Stimulated activated effector memory CD8-positive, alpha-beta T cell treated with anti-CD3 and anti-CD28 coated beads, Interleukin-12 subunit alpha, Interleukin-12 subunit beta, amount 100 ng/mL, for 72 hours (primary cell): ENCODE results near the gene CUZD1.
"Not testable (repeated sequence)": the region's sequence is repeated elsewhere in the genome, so short reads cannot be mapped to it uniquely, and the experiment has no call there.

ENCODE experiments used
- ATAC-seq: fragments of 150-1000 bp; cut with Tn5 transposase; 2 replicates; pipeline ENCODE4 v1.10.0; 2021
- DNase-seq, 2 donors: peaks; one replicate each; pipeline ENCODE4 v3.0.0; 2021 to 2022; ENCODE audit warnings: low spot score in 2 of 2
- H3K27ac Mint-ChIP-seq: one replicate; pipeline ENCODE4 v1.8.0; 2022; ENCODE audit warnings: mild to moderate bottlenecking, mixed read lengths
- H3K36me3 Mint-ChIP-seq: one replicate; pipeline ENCODE4 v1.8.0; 2022; ENCODE audit warnings: mild to moderate bottlenecking, mixed read lengths
- H3K4me1 Mint-ChIP-seq: one replicate; pipeline ENCODE4 v1.8.0; 2022; ENCODE audit warnings: mixed read lengths
- H3K4me3 Mint-ChIP-seq: one replicate; pipeline ENCODE4 v1.8.0; 2022; ENCODE audit warnings: mild to moderate bottlenecking, mixed read lengths
- H3K9me3 Mint-ChIP-seq: one replicate; pipeline ENCODE4 v1.8.0; 2022; ENCODE audit warnings: mixed read lengths

The CUZD1 gene, protein sequence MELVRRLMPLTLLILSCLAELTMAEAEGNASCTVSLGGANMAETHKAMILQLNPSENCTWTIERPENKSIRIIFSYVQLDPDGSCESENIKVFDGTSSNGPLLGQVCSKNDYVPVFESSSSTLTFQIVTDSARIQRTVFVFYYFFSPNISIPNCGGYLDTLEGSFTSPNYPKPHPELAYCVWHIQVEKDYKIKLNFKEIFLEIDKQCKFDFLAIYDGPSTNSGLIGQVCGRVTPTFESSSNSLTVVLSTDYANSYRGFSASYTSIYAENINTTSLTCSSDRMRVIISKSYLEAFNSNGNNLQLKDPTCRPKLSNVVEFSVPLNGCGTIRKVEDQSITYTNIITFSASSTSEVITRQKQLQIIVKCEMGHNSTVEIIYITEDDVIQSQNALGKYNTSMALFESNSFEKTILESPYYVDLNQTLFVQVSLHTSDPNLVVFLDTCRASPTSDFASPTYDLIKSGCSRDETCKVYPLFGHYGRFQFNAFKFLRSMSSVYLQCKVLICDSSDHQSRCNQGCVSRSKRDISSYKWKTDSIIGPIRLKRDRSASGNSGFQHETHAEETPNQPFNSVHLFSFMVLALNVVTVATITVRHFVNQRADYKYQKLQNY

DNA sequence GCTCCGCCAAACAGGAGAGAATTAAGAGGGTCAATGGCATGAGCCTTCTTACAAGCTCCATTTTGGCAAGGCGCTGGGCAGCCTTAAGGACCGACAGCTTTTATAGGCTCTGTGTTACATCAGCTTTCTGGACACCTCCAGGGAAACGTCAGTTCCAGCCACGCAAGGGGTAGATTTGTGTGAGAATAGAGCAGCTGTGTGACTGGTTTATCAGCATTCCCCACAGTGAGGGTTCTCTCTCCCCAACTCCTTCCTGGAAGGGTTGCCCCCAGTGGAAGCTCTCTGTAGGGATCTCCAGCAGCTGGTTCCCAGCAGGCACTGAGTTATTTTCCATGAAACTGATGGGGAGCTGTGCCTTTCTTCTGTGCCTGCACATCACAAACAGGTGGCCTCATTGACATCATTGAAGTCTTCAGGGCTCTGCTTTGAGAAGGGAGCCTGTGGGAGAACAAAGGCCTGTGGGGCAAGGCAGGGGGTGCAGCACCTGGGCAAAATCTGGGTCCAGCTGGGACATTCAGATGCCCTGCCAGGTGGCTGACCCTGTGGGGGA lies at the start of gene CUZD1:
Gene CUZD1, minus strand, starts transcription at position 75 of the 550 bp plus-strand sequence. Its CDS starts 14 bp downstream, at position 61.
- Mint-ChIP-seq H3K27ac (peak within 1 kb of the TSS; percentile 8), H3K4me1 (peaks cover 8% of the 10 kb centered on the region), H3K4me3 (no peak within 1 kb of the TSS), H3K9me3 (peaks cover 2% of the 10 kb centered on the region), H3K36me3 (peaks cover 37% of the 10 kb centered on the region)
- ATAC-seq (no peak), DNase-seq (no peak)

- Mint-ChIP-seq H3K4me1 (no peaks in the 10 kb centered on the region), H3K9me3 (no peaks in the 10 kb centered on the region), H3K36me3 (no peaks in the 10 kb centered on the region), H3K4me3 (no peak overlapping the region), H3K27ac (no peak overlapping the region)
- ATAC-seq (no peak), DNase-seq (no peak)
Measured at GRCh38 chr10:122894261-122894944, 48.7 kb upstream of the CUZD1 start.

DNA sequence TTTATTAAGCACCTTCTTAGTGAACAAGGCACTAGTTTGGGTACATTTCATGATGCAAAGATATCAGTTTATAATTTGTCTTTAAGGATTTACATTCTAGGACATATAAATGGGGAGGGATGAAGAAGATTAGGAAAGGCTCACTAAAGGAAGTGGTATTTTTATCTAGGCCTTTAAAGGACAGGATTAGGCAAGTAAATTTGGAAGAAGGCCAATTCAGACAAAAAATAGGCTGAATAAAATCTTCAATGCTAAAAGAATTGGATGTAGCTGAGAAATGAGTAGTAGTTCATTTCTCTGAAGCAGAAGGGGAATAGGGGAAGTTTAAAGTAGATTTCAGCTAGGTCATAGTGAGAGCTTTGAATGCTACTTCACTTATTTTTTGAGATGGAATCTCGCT lies 38.5 kb upstream of the CUZD1 start:
- DNase-seq (no peak), ATAC-seq (no peak)
- Mint-ChIP-seq H3K4me3 (no peak overlapping the region), H3K27ac (no peak overlapping the region), H3K9me3 (no peaks in the 10 kb centered on the region), H3K36me3 (peaks cover 6% of the 10 kb centered on the region), H3K4me1 (peaks cover 20% of the 10 kb centered on the region)

GRCh38 chr10:122882766-122883165 lies 37.1 kb upstream of the CUZD1 start:
- H3K27ac Mint-ChIP-seq, result no peak overlapping the region
- H3K4me3 Mint-ChIP-seq, result no peak overlapping the region
- H3K36me3 Mint-ChIP-seq, result peaks cover 20% of the 10 kb centered on the region

DNA sequence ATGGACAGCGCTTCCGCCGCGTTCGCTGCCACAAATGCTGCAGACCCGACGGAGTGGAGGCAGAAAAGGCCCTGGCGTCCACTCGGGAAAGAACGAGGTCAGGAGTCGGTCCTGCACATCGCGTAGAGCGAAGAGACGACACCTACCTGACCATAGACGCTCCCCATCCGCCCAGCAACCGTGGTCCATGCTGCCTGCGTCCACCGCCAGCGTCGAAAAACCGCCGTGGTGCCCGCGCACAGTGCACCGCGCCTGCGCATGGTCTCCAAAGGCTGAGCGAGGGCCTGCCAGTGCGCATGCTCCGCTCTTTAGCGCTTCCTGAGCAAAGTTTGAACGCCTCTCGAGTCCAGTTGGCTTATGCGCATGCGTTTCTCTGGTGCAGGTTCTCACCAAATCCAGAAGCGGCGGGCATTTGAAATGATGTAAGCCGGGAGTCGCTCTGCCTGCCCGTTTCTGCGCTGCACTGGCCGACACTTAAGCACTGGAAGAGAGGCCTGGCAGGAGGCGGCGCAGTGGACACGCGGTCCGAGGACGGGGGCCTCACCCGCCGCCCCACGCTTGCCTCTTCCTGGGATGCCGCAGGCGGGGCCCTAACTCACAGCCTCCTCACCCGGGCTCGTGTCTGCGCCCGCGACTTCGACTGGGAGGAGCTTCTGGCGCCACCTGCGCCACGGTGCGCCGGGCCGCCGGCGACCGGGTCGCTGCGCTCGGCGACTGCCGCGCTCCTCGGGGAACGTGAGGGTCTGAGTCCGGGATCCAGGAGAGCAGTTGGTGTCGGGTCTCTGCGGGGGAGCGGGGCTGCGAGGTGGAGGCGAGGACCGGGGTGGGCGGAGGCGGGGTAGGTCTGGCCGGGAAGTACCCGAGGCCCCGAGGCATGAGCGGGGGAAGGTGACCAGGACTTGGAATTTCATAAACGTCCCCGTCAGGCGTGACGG lies 33.9 kb upstream of the CUZD1 start, which contains the start of gene FAM24B:
Gene FAM24B, minus strand, starts transcription at position 243 of the 935 bp plus-strand sequence. CDS start 29,066 bp downstream, outside the sequence.
- ATAC-seq, result peak; percentile 88
- H3K9me3 Mint-ChIP-seq, result peaks cover 3% of the 10 kb centered on the region
- DNase-seq, result peak; percentile 81 to 95
- H3K4me3 Mint-ChIP-seq, result peak within 1 kb of the TSS; percentile 88
- peaks cover 26% of the 10 kb centered on the region for H3K36me3 Mint-ChIP-seq
- peaks cover 58% of the 10 kb centered on the region for H3K4me1 Mint-ChIP-seq
- peak within 1 kb of the TSS; percentile 92 for H3K27ac Mint-ChIP-seq

More at GRCh38 chr10:122882766-122883165, 37.1 kb upstream of the CUZD1 start:
- DNase-seq (no peak), ATAC-seq (peak; percentile 25)
- no peaks in the 10 kb centered on the region for H3K9me3 Mint-ChIP-seq
- peaks cover 34% of the 10 kb centered on the region for H3K4me1 Mint-ChIP-seq

GRCh38 chr10:122878799-122879338 lies 33.2 kb upstream of the CUZD1 start:
- H3K36me3 Mint-ChIP-seq, result peaks cover 26% of the 10 kb centered on the region
- H3K4me3 Mint-ChIP-seq, result peak overlapping the region; percentile 88
- H3K4me1 Mint-ChIP-seq, result peaks cover 58% of the 10 kb centered on the region
- H3K27ac Mint-ChIP-seq, result peak overlapping the region; percentile 92
- ATAC-seq (peak; percentile 64), DNase-seq (no peak)
- H3K9me3 Mint-ChIP-seq, result peaks cover 3% of the 10 kb centered on the region

GRCh38 chr10:122877264-122877663 lies 31.6 kb upstream of the CUZD1 start:
- no peak for DNase-seq
- H3K36me3 Mint-ChIP-seq, result peaks cover 26% of the 10 kb centered on the region
- H3K4me3 Mint-ChIP-seq, result peak overlapping the region; percentile 88
- peaks cover 54% of the 10 kb centered on the region for H3K4me1 Mint-ChIP-seq
- no peak overlapping the region for H3K27ac Mint-ChIP-seq
- ATAC-seq, result no peak
- H3K9me3 Mint-ChIP-seq, result peaks cover 3% of the 10 kb centered on the region

GRCh38 chr10:122876467-122876855 lies 30.8 kb upstream of the CUZD1 start:
- Mint-ChIP-seq H3K27ac (no peak overlapping the region), H3K9me3 (peaks cover 3% of the 10 kb centered on the region), H3K4me1 (peaks cover 52% of the 10 kb centered on the region), H3K36me3 (peaks cover 26% of the 10 kb centered on the region), H3K4me3 (no peak overlapping the region)
- DNase-seq, result no peak
- no peak for ATAC-seq

GRCh38 chr10:122875843-122876466 lies 30.3 kb upstream of the CUZD1 start:
- Mint-ChIP-seq H3K4me3 (no peak overlapping the region), H3K9me3 (peaks cover 3% of the 10 kb centered on the region), H3K27ac (no peak overlapping the region), H3K36me3 (peaks cover 26% of the 10 kb centered on the region), H3K4me1 (peaks cover 52% of the 10 kb centered on the region)
- DNase-seq (no peak), ATAC-seq (no peak)

DNA sequence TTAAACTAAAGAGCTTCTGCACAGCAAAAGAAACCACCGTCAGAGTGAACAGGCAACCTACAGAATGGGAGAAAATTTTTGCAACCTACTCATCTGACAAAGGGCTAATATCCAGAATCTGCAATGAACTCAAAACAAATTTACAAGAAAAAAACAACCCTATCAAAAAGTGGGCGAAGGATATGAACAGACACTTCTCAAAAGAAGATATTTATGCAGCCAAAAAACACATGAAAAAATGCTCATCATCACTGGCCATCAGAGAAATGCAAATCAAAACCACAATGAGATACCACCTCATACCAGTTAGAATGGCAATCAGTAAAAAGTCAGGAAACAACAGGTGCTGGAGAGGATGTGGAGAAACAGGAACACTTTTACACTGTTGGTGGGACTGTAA lies 26.3 kb upstream of the CUZD1 start:
- ATAC-seq, DNase-seq, H3K27ac Mint-ChIP-seq, H3K9me3 Mint-ChIP-seq, H3K36me3 Mint-ChIP-seq, H3K4me3 Mint-ChIP-seq: not testable (repeated sequence)
- peaks cover 35% of the 10 kb centered on the region for H3K4me1 Mint-ChIP-seq

DNA sequence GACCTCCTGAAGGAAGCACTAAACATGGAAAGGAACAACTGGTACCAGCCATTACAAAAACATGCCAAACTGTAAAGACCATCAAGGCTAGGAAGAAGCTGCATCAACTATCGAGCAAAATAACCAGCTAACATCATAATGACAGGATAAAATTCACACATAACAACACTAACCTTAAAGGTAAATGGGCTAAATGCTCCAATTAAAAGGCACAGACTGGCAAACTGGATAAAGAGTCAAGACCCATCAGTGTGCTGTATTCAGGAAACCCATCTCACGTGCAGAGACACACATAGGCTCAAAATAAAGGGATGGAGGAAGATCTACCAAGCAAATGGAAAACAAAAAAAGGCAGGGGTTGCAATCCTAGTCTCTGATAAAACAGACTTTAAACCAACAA lies 23.1 kb upstream of the CUZD1 start:
- ATAC-seq, result not testable (repeated sequence)
- H3K4me1 Mint-ChIP-seq, result peaks cover 32% of the 10 kb centered on the region

GRCh38 chr10:122866757-122867482 lies 21.3 kb upstream of the CUZD1 start:
- H3K4me3 Mint-ChIP-seq, H3K9me3 Mint-ChIP-seq, H3K27ac Mint-ChIP-seq, DNase-seq, H3K36me3 Mint-ChIP-seq: not testable (repeated sequence)
- ATAC-seq, result peak; percentile 46
- peaks cover 39% of the 10 kb centered on the region for H3K4me1 Mint-ChIP-seq

More for the DNA sequence above, 23.1 kb upstream of the CUZD1 start:
- H3K36me3 Mint-ChIP-seq, H3K4me3 Mint-ChIP-seq, H3K27ac Mint-ChIP-seq, H3K9me3 Mint-ChIP-seq, DNase-seq: not testable (repeated sequence)

DNA sequence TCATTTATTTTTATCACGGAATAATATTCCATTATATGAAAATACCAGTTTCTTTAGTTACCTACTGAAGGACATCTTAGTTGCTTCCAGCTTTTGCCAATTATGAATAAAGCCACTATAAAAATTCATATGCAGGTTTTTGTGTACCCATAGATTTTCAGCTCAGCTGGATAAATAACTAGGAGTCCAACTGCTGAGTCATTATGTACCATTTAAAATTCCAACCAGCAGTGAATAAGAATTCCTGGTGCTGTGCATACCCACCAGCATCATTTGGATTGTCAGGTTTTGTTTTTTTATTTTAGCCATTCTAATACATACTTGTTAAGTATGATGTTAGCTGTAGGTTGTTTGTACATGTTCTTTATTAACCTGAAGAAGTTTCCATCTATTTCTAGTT lies 19.2 kb upstream of the CUZD1 start:
- ATAC-seq (no peak), DNase-seq (no peak)
- H3K27ac Mint-ChIP-seq, result no peak overlapping the region
- no peak overlapping the region for H3K4me3 Mint-ChIP-seq
- H3K36me3 Mint-ChIP-seq, result no peaks in the 10 kb centered on the region
- H3K9me3 Mint-ChIP-seq, result no peaks in the 10 kb centered on the region
- peaks cover 40% of the 10 kb centered on the region for H3K4me1 Mint-ChIP-seq
